HS-5 (cell line): ENCODE measurements around the gene TRNT1.
A peak's percentile ranks its signal among the peaks of the same experiment; 100 is the strongest.

Source experiments
- DNase-seq: peaks from one replicate; pipeline ENCODE4 v3.0.0-alpha.2; 2012; ENCODE audit warnings: low read depth

Gene TRNT1

DNA sequence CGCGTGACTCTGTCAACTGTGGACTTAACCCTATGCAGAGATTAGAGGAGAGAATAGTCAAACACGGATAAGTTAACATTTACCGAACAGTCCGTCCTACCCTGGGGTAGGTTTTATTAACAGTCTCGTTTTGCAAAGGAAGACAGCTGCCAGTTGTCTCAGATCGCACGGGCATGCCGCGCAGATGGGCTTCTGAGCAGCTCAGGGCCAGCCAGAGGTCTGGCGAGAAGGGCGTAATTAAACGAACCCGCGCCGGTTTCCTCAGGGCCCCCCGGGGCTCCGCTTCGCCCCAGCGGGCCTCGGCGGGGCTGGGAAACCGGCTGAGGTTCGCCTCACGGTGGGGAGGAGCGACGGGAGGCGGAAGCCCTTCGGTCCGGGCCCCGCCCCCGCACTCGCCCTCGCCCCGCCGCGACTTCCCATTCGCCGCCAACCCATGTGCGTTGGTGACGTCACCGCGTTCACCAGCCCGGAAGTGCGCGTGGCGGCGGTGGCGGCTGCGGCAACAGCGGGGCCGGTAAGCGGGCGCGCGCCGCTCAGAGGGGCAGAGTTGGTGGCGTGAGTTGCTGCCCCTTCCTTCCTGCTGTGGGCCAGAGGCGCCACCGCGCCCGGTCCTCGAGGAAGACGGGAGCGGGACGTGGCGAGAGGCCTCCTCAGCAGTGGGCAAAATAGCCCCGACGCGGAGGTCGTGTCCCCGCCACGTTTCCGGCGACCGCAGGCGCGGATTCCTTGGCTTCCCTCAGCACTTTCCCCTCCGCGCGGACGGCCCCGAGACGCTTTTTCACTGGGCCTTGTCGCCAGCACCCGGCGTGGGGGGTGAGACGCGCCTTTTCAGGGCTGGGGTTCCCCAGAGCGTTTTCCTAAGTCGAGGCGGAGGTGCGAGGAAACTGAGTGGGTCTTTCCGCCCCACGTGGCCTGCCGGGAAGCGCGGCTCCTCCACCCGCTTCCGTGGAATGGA lies at the start of gene TRNT1:
Gene TRNT1, plus strand, starts transcription at position 464 of the 955 bp plus-strand sequence. CDS start 2,101 bp downstream, outside the sequence.
- peak; percentile 48 for DNase-seq

DNA sequence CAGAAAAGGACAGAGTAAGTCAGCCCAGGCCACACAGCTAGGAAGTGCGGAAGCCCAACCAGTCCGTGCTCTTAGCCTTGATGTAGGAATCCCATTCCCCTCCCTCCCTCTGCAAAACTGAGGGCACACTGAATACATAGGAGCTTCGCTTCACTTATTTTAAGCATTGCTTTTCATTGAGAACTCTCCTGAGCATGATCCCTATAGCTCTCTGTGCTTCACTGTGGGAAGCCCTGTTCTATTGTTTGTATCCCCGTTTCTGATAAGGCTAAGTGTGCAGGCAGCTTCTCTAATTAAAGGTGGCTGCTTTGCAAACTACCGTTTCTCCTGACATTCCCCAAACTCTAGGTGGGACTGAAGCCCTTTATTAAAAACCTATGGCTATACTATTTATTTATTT lies 46.4 kb upstream of the TRNT1 start:
- DNase-seq: no peak

- DNase-seq: no peak
Observed at GRCh38 chr3:3081381-3082233, 45.1 kb upstream of the TRNT1 start.

- no peak for DNase-seq
Observed at GRCh38 chr3:3082234-3082924, 44.4 kb upstream of the TRNT1 start.

- DNase-seq: no peak
Observed at GRCh38 chr3:3084890-3085289, 41.9 kb upstream of the TRNT1 start.

GRCh38 chr3:3085782-3086181 lies 41.0 kb upstream of the TRNT1 start:
- DNase-seq: no peak

DNA sequence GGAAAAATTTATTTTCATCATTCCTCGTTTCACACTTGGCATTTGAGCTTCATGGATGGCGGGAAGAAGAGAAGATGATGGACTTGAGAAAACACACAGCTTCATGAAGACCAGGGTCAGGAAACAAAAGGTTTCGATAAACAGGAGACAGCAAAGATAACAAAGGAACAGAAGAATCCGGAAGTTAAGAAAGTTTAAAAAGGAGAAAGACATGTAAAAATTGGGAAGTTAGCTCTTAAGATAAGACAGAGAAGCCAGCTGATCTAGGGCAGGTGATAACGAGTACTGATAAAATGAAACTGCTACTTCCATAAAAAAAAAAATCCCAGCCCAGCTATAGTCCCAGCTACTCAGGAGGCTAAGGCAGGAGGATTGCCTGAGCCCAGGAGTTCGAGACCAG lies 40.5 kb upstream of the TRNT1 start:
- no peak for DNase-seq

DNA sequence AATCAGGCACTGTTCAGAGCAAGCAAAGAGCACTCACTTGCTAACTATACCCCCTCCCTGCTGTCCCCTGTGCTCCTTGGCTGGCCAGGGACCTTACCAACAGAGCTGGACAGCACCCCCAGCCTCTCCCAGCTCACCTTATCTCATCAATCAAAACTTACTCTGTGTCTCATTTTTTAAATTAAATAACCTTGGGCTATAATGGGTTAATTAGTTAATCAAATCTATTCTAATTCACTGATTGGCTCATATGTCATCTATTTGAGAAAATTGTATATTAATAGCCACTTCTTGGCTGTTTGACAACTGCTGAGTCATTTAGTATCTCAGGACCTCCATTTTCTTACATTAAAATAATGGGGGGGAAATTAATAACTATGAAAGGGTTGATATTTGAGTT lies 39.5 kb upstream of the TRNT1 start:
- no peak for DNase-seq

DNA sequence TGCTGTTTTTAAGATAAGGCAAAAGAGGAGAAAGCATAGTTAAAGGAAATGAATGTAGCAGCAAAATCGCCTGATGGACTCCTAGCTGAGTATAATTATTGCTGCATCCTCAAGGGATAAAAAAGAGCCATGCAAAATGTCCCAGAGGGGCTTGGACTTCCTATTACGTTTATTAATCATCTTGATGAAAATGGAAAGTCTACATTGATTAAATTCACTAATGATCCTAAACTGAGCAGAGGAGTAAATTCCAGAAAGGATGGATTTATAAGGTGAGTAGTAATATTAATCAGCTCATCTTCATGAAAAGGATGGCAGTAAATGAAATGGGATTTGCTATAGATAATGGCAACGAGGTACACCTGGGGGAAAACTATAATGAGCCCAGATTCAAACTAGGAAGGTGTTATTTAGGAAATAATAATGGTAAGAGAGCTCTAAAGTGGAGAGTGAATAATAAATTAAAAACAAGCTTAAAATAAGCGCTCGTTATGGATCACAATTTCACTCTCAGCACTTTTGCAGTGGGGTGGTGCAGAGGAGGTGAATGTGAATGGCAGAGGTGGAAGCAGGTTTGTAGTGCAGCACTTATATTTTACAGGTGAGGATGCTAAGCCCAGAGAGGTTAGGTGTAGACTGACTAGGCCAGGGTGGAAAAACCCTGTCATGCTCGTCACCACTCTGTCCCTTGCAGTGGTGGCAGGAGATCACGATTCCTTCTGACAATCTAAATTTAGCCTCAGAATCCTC lies 38.8 kb upstream of the TRNT1 start:
- no peak for DNase-seq

DNA sequence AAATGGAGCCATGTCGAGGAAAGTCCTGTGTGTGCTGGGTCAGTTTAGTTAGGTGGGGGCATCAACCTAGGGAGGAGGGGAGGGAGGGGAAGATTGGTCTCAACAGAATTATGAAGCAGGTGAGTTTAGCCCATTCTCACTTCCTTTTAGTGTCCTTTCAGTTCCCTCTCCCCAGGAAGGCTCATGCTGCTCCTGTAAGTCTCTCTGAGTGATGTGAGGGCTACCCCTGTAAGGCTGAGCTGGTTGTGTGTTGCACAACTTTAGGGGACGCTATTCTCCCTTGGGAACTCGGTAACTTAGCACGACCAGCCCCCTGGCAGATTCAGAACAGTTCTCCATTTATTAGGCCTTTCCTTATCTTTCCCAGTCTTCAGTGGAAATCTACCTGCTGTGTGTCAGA lies 37.7 kb upstream of the TRNT1 start:
- no peak for DNase-seq

GRCh38 chr3:3097958-3098357 lies 28.8 kb upstream of the TRNT1 start:
- no peak for DNase-seq

GRCh38 chr3:3101660-3102458 lies 24.9 kb upstream of the TRNT1 start:
- no peak for DNase-seq

- DNase-seq: no peak
Observed at GRCh38 chr3:3102751-3103150, 24.0 kb upstream of the TRNT1 start.

DNA sequence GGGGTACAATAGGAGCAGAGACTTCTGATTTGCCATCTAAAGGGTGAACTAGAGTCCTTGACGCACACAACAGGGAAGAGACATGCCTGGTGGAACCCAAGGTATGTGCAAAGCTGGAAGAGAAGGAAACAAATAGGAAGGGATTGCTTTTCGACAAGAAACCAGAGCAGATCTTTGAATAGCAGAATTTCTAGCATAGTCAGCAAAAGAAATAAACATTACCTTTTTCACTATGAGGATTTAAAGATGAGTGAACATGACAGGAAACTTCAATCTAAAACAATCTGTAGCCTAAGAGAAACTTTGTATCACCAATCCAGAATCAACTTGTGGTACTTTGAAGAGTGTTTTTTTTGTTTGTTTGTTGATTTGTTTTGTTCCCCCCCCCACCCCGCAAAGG lies 21.5 kb upstream of the TRNT1 start:
- DNase-seq: no peak

DNA sequence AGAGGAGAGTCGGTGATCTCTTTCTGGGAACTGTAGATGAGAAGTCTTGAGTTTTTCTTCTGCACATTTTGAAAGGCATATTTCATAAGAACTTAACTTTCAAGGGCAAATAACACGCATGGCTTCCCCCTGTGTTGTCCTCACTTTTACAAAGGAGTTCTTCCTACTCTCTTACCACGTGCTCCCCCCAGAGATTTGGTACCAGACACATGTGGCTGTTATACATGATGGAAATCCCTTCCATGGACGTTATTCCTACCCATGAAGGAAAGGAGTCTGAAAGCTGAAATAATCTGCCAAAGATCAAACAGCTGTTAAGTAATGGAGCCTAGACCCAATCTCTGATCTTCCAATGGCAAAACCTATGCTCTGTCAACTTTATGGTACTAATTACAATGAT lies 20.9 kb upstream of the TRNT1 start:
- DNase-seq: no peak

GRCh38 chr3:3107181-3107580 lies 19.6 kb upstream of the TRNT1 start:
- no peak for DNase-seq

DNA sequence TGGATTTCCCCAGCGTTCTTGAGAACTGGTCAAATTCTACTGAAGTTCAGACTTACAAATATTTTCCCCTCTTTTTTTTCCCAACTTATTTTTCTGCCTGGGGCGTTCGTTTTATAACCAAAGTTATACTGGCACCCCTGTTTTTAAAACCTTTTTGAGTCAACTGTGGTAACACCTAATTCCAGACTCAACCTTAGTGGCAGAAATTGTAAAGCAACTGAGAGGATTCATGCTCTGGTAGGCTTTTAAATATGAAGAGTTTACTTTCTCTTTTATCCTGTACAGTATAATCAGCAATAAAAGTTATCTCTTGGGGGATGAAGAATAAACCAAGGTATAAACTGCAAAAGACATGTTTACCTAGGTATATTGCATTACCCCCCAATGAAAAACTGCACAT lies 18.9 kb upstream of the TRNT1 start:
- no peak for DNase-seq

- DNase-seq: no peak
Observed at GRCh38 chr3:3109407-3110298, 17.1 kb upstream of the TRNT1 start.

DNA sequence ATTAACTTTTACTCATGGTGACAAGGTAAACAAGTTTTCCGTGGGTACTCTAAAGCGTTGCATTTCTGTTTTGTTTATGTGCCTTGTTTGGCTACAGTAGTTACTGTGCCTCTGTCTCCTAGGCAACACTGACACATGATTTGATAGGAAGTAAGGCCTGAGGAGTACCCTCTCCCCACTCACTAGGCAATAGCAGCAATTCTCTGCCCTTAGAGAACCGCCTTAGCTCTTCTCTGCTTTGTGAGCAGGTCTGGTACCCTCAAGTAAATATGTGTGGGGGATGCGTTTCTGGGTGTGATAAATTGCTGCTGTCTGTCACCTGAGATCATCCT lies 16.5 kb upstream of the TRNT1 start, which contains the start of gene IL5RA:
Gene IL5RA, minus strand, starts transcription at position 76 of the 332 bp plus-strand sequence. CDS start 5,390 bp downstream, outside the sequence.
- no peak for DNase-seq
